ENCODE data around the gene NAA40. TPM values are rescaled to one million over a fixed set of nuclear protein-coding genes. Genes with fewer than 3 reads are reported as not detected.

Gene NAA40
- total RNA-seq: 10 to 100 TPM in 3 of 6 donors, 1 to 10 TPM in 3; 6.8 to 14.4 (median 11.9) TPM
- 10 to 100 TPM; 16.7 to 25.7 TPM for polyA plus RNA-seq

DNA sequence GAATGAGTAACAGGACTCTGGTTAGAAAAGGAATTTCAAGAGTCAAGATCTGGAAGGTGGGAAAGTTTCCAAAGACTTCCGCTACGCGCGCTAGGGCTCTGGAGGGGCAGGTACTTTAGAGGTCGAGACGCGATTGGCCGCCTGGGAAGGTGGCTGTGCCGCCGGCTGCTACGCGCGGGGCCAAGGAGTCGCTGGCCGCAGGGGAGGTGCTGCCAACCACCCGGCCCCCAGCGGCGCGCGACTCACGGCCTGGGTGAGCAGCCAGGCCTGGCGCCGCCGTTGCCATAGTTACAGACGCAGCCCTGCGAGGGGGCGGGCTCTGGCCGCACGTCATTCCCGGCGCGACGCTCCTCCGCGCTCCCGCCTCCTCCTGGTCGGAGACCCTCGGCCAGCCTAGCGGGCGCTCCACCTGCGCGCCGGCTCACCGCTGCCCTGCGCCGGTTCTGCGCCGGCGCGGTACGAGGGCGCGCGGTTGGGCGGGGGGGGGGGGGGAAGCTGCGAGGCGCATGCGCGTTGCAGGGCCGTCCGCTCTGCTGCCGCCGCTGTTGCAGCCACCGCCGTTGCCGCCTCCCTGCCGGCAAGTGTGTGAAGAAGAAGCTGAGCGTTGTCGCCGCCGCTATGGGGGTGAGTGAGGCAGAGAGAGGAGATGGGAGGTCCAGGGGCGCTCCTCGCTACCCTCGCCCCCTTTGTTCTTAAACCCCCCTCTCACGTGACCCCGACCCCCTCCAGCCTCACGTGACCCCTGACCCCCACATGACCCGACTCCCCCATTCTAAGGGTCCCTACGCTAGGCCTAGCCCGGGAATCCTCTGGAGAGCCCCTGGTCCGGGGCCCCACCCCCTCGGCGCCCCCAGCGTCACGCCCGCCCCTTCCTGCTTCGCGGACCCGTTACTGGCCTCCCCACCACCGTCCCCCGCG, at the start of gene NAA40:
NAA40 (plus strand) TSS at position 524 of the 918 bp plus-strand sequence; CDS start at position 619, 95 bp downstream.
- H3K4me3 ChIP-seq: peak within 1 kb of the TSS; percentile 46 to 64 (median 56)
- ATAC-seq (peak; percentile 93 to 96 (median 95)), FAIRE-seq (no peak), DNase-seq (peak; percentile 93 to 99 (median 98))
- no peaks in the 10 kb centered on the region for H3K9me3 ChIP-seq
- no peaks in the 10 kb centered on the region for H3K27me3 ChIP-seq
- 1% methylated on average over 39 to 84 of the region's 92 CpGs for WGBS, 2 donors
- peak within 1 kb of the TSS; percentile 40 to 75 (median 61) for H3K27ac ChIP-seq
- TF ChIP-seq CTCF (IDR thresholded peaks at IDR 0.05): no peak
- no peaks in the 10 kb centered on the region for H3K36me3 ChIP-seq
- peaks cover 0 to 3% (median 0%) of the 10 kb centered on the region in 3 donors for H3K4me1 ChIP-seq
- intact Hi-C loops (cut with DNase I): no loop called here

- H3K4me1 ChIP-seq: peaks cover 26 to 36% (median 33%) of the 10 kb centered on the region in 3 donors
- 34 to 41% methylated on average over 6 of the region's 6 CpGs for WGBS, 2 donors
- H3K9me3 ChIP-seq: no peaks in the 10 kb centered on the region
- no peaks in the 10 kb centered on the region for H3K27me3 ChIP-seq
- ATAC-seq (peak in 2 of 4 donors; percentile 26 to 46), FAIRE-seq (no peak), DNase-seq (no peak)
- TF ChIP-seq CTCF (IDR thresholded peaks at IDR 0.05): no peak
- intact Hi-C loops (cut with DNase I): loop anchor here in 1 of 3 donors (5.0 kb wide), 1 partner anchor 47 kb away; no protein-coding TSS in a partner anchor
- H3K27ac ChIP-seq: peak overlapping the region; percentile 63 to 92 (median 79)
- H3K36me3 ChIP-seq: no peaks in the 10 kb centered on the region
- H3K4me3 ChIP-seq: peak overlapping the region in 2 of 4 donors; percentile 34 to 46
These were observed 49.5 kb upstream of the NAA40 start for GRCh38 chr11:63889344-63889743.

DNA sequence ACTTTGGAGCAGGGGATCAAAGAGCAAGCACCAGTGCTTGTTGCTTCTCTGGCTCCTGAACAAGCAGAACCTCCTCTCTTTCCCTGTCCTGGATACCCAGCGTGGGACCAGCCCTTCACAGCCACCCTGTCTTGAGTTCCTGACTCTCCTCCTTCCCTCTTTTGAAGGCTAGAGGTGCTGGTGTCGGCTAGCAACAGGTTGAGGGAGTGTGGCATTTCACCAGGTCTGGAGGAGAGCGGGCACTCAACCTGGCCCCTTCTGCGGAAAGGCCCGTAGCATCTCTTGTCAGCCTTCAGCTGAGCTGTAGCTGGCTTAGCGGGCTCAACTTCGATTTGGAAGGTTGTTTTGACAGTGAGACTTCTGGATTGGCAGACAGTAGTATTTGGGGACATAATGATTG, 48.4 kb upstream of the NAA40 start:
- WGBS, 2 donors: 60 to 68% methylated on average over 7 of the region's 7 CpGs
- no peak for FAIRE-seq
- no peaks in the 10 kb centered on the region for H3K36me3 ChIP-seq
- no peak for ATAC-seq
- H3K27ac ChIP-seq: peak overlapping the region in 2 of 4 donors; percentile 18 to 92
- H3K27me3 ChIP-seq: no peaks in the 10 kb centered on the region
- peaks cover 24 to 33% (median 32%) of the 10 kb centered on the region in 3 donors for H3K4me1 ChIP-seq
- no peak overlapping the region for H3K4me3 ChIP-seq
- no peak for DNase-seq
- H3K9me3 ChIP-seq: no peaks in the 10 kb centered on the region
- TF ChIP-seq CTCF (IDR thresholded peaks at IDR 0.05): no peak
- intact Hi-C loops (cut with DNase I): no loop called here

DNA sequence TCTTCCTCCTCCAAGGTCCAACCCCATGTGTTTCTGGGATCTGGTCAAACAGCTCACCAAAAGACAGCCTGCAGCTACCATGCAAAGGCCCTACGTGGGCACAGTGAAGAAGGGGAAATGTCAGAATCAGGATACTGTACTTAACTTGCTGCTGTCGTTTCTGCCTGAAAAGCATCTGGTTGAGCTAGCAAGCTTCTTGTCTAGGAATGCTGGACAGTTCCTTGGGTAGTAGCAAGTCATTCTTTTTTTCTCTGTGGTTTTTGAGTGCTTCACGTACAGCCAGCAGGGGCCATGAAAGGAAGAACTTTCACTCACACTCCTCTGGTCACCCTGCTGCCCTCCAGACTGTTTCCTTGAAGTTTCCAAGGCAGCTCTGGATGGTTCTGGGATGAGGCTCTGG, 46.6 kb upstream of the NAA40 start:
- ATAC-seq (no peak), FAIRE-seq (no peak), DNase-seq (no peak)
- intact Hi-C loops (cut with DNase I): no loop called here
- Histone ChIP-seq H3K36me3 (peaks cover 0 to under 1% (median 0%) of the 10 kb centered on the region in 3 donors), H3K27me3 (no peaks in the 10 kb centered on the region), H3K9me3 (no peaks in the 10 kb centered on the region), H3K4me3 (no peak overlapping the region), H3K27ac (no peak overlapping the region), H3K4me1 (peaks cover 31 to 38% (median 34%) of the 10 kb centered on the region in 3 donors)
- 50 to 54% methylated on average over 3 of the region's 3 CpGs for WGBS, 2 donors
- TF ChIP-seq CTCF (IDR thresholded peaks at IDR 0.05): no peak
